Left lung (tissue), 10 donors: ENCODE results near the gene DSCAM. TPM values are rescaled to one million over a fixed set of nuclear protein-coding genes. Genes with fewer than 3 reads are reported as not detected.

ENCODE experiments used
- ATAC-seq: fragments of 200-7000 bp; cut with Tn5 transposase; one replicate; pipeline ENCODE4 v1.9.1; 2020; ENCODE audit warnings: moderate library complexity
- DNase-seq, 4 donors: peaks; one replicate each; pipeline ENCODE4 v3.0.0-alpha.2; 2013 to 2020
- H3K27ac ChIP-seq, 2 donors: fragments of 200-600 bp; sonication (generic) in 1 of 2; one replicate each; pipeline versions ENCODE4 v1.5.0 to v1.8.0; 2020 to 2021
- H3K27me3 ChIP-seq, 2 donors: fragments of 200-600 bp; sonication (generic) in 1 of 2; one replicate each; pipeline versions ENCODE4 v1.5.0 to v1.8.0; 2020 to 2021
- H3K36me3 ChIP-seq, 2 donors: fragments of 200-600 bp; sonication (generic) in 1 of 2; one replicate each; pipeline versions ENCODE4 v1.5.0 to v1.8.0; 2020 to 2021
- H3K4me1 ChIP-seq, 2 donors: fragments of 200-600 bp; one replicate each; pipeline ENCODE4 v1.8.0; 2021
- H3K4me3 ChIP-seq, 2 donors: fragments of 200-600 bp; sonication (generic) in 1 of 2; one replicate each; pipeline versions ENCODE4 v1.5.0 to v1.8.0; 2020 to 2021; ENCODE audit warnings: mild to moderate bottlenecking in 1 of 2
- H3K9me3 ChIP-seq, 2 donors: fragments of 200-600 bp; sonication (generic) in 1 of 2; one replicate each; pipeline versions ENCODE4 v1.5.0 to v1.8.0; 2020 to 2021
- CTCF ChIP-seq, 2 donors: fragments of 200-600 bp; sonication (generic) in 1 of 2; IDR thresholded peaks; one replicate each; pipeline versions ENCODE4 v1.5.0 to v1.8.0; 2021; ENCODE audit warnings: antibody characterized with exemption in 2 of 2
- intact Hi-C, 2 donors: fragments of 100-400 bp; cut with DNase I; formaldehyde crosslinking; loops; one replicate each; pipeline versions ENCODE4 v1.11.2 to v1.14.2; 2022
- polyA plus RNA-seq, 6 donors: library from polyadenylated mRNA; unstranded; fragments of 120-200 nt; gene quantifications; one replicate each; pipeline ENCODE4 v1.2.1, GENCODE V29; 2013; ENCODE audit not compliant: insufficient read length in 6 of 6
- total RNA-seq, 2 donors: library from RNA; stranded (reverse); fragmentation: NEBNext Ultra II Directional; extraction: Animal tissue kit (Norgen Biotek cat#: 25700); gene quantifications; one replicate each; pipeline ENCODE4 v1.2.1, GENCODE V29; 2021
- donor health status: DM: no; HTN: yes; CAD: no.
- donor health status: DM: no; HTN: no; CAD: no.

Gene DSCAM
- total and polyA plus RNA-seq, 8 donors, result 0.03 to 0.24 (median 0.07) TPM; not detected in 1

- H3K4me3 ChIP-seq, result no peak overlapping the region
- DNase-seq, result no peak
- intact Hi-C loops, result no loop called here
- no peak for TF ChIP-seq CTCF (IDR thresholded peaks at IDR 0.05)
- no peaks in the 10 kb centered on the region for H3K9me3 ChIP-seq
- H3K4me1 ChIP-seq, result no peaks in the 10 kb centered on the region
- no peak for ATAC-seq
- no peak overlapping the region for H3K27ac ChIP-seq
- H3K36me3 ChIP-seq, result no peaks in the 10 kb centered on the region
- no peaks in the 10 kb centered on the region for H3K27me3 ChIP-seq
Measured at GRCh38 chr21:40882192-40882915, 35.4 kb upstream of the DSCAM start.

- intact Hi-C loops, result no loop called here
- Histone ChIP-seq H3K36me3 (no peaks in the 10 kb centered on the region), H3K27ac (no peak overlapping the region), H3K4me1 (no peaks in the 10 kb centered on the region), H3K4me3 (no peak overlapping the region), H3K9me3 (no peaks in the 10 kb centered on the region), H3K27me3 (no peaks in the 10 kb centered on the region)
- DNase-seq (no peak), ATAC-seq (no peak)
- no peak for TF ChIP-seq CTCF (IDR thresholded peaks at IDR 0.05)
Measured at GRCh38 chr21:40881767-40882166, 34.8 kb upstream of the DSCAM start.

GRCh38 chr21:40871099-40871498 is 24.1 kb upstream of the DSCAM start:
- intact Hi-C loops, result no loop called here

GRCh38 chr21:40863839-40864238 is 16.9 kb upstream of the DSCAM start:
- peak in 1 of 4 donors; percentile 75 for DNase-seq
- no peaks in the 10 kb centered on the region for H3K4me1 ChIP-seq
- ATAC-seq, result peak; percentile 94
- no peak overlapping the region for H3K4me3 ChIP-seq
- intact Hi-C loops, result no loop called here
- H3K36me3 ChIP-seq, result no peaks in the 10 kb centered on the region
- no peak overlapping the region for H3K27ac ChIP-seq
- TF ChIP-seq CTCF (IDR thresholded peaks at IDR 0.05), result no peak
- no peaks in the 10 kb centered on the region for H3K9me3 ChIP-seq
- H3K27me3 ChIP-seq, result no peaks in the 10 kb centered on the region

More at GRCh38 chr21:40871099-40871498, 24.1 kb upstream of the DSCAM start:
- peaks cover 0 to 10% of the 10 kb centered on the region in 2 donors for H3K9me3 ChIP-seq
- TF ChIP-seq CTCF (IDR thresholded peaks at IDR 0.05), result no peak
- H3K4me1 ChIP-seq, result no peaks in the 10 kb centered on the region
- no peak overlapping the region for H3K4me3 ChIP-seq
- ATAC-seq, result no peak
- H3K27ac ChIP-seq, result no peak overlapping the region
- H3K27me3 ChIP-seq, result no peaks in the 10 kb centered on the region
- no peak for DNase-seq
- no peaks in the 10 kb centered on the region for H3K36me3 ChIP-seq

- Histone ChIP-seq H3K4me1 (no peaks in the 10 kb centered on the region), H3K9me3 (peaks cover 0 to 3% of the 10 kb centered on the region in 2 donors), H3K36me3 (no peaks in the 10 kb centered on the region), H3K27ac (no peak overlapping the region), H3K27me3 (no peaks in the 10 kb centered on the region), H3K4me3 (no peak overlapping the region)
- no peak for TF ChIP-seq CTCF (IDR thresholded peaks at IDR 0.05)
- intact Hi-C loops, result no loop called here
- DNase-seq (no peak), ATAC-seq (no peak)
Measured at GRCh38 chr21:40858517-40858916, 11.6 kb upstream of the DSCAM start.
